ENCODE measurements around the gene SIX3. TPM values are rescaled to one million over a fixed set of nuclear protein-coding genes. Genes with fewer than 3 reads are reported as not detected.
A peak's percentile ranks its signal among the peaks of the same experiment; 100 is the strongest.

Gene SIX3
- not detected for polyA plus RNA-seq

GRCh38 chr2:44941551-44942234, at the start of gene SIX3:
SIX3 (plus strand) TSS chr2:44941702; CDS start chr2:44942105, 403 bp downstream.
- Mint-ChIP-seq H3K27ac (peak within 1 kb of the TSS; percentile 82 to 93 (median 85)), H3K9me3 (peaks cover 0 to 9% (median 0%) of the 10 kb centered on the region in 3 donors), H3K27me3 (peaks cover 70% of the 10 kb centered on the region), H3K4me1 (peaks cover 14 to 29% (median 21%) of the 10 kb centered on the region in 3 donors), H3K36me3 (peaks cover 2% of the 10 kb centered on the region), H3K4me3 (peak within 1 kb of the TSS; percentile 84 to 95 (median 88))

DNA sequence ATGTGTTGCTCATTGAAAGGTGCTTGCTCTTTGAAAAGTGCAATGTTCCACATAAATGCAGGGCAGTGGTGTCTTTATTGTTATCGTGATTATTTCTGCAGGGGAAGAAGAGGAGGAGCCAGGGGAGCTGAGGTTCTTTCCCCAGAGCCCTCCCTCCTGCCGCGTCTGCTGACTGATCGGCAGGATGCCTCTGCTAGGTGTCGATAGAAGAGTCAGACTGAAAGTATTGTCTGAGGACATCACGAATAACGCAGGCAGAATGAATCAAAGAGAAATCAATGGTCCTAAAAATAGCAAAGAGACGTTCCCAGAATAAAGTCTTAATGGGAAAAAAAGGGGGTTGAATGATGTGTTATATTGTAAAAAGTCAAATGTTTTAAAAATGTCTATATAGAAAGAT, 47.4 kb upstream of the SIX3 start:
- Mint-ChIP-seq H3K27me3 (peaks cover 4% of the 10 kb centered on the region), H3K4me3 (peak overlapping the region in 1 of 4 donors; percentile 19), H3K36me3 (no peaks in the 10 kb centered on the region)

DNA sequence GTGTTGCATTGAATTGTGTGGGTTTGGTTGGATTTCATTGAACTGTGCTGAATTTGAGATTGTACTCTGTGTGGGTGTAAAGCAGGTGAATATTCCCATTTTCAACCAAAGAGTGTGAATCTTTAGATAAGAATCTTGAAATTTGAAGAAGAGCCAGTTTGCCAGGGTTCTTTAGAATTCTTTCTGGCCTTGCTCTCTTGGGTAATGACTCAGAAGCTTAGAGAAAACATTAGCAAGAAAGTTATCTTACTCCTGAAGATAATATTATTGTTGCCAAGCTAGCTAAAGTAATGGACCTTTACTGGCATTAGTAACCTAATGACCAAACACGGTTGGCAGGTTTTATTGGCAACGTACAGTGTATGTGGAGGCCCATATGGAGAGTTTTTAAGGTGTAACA, 46.4 kb upstream of the SIX3 start:
- H3K4me3 Mint-ChIP-seq: no peak overlapping the region
- no peak overlapping the region for H3K27ac Mint-ChIP-seq

More for the DNA sequence above, 47.4 kb upstream of the SIX3 start:
- Mint-ChIP-seq H3K4me1 (peaks cover 0 to 3% (median 0%) of the 10 kb centered on the region in 3 donors), H3K9me3 (peaks cover 3 to 20% (median 7%) of the 10 kb centered on the region in 3 donors), H3K27ac (no peak overlapping the region)

DNA sequence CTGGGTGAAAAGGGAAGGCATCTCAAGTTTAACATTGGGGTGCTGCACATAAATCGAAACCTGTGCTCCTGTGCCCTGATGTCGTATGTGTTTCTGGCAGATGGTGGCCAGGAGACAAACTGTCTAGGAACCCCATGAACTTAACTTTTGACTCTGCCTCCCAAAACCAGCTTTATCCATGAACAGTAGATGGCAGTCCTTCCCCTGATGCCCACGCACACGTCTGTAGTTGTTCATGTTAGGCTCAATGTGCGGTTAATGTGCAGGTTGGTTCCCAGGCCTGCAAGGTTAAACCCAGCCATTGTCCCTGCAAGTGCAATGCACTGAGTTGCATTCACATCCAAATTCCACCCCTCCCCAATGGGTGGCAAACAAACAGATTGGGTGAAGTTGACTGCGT, 44.1 kb upstream of the SIX3 start:
- H3K9me3 Mint-ChIP-seq: peaks cover 3 to 11% (median 4%) of the 10 kb centered on the region in 3 donors
- no peak overlapping the region for H3K4me3 Mint-ChIP-seq
- H3K27ac Mint-ChIP-seq: no peak overlapping the region
- peaks cover 6% of the 10 kb centered on the region for H3K27me3 Mint-ChIP-seq
- peaks cover 0 to 3% (median 2%) of the 10 kb centered on the region in 3 donors for H3K4me1 Mint-ChIP-seq
- no peaks in the 10 kb centered on the region for H3K36me3 Mint-ChIP-seq

More for the DNA sequence above, 46.4 kb upstream of the SIX3 start:
- Mint-ChIP-seq H3K36me3 (no peaks in the 10 kb centered on the region), H3K9me3 (peaks cover 3 to 20% (median 7%) of the 10 kb centered on the region in 3 donors), H3K4me1 (peaks cover 0 to 3% (median 0%) of the 10 kb centered on the region in 3 donors), H3K27me3 (peaks cover 4% of the 10 kb centered on the region)

GRCh38 chr2:44902217-44903137, 39.0 kb upstream of the SIX3 start:
- Mint-ChIP-seq H3K4me3 (no peak overlapping the region), H3K27me3 (peaks cover 17% of the 10 kb centered on the region), H3K9me3 (peaks cover 0 to 2% (median 0%) of the 10 kb centered on the region in 3 donors)

GRCh38 chr2:44904578-44904977, 36.9 kb upstream of the SIX3 start:
- Mint-ChIP-seq H3K36me3 (no peaks in the 10 kb centered on the region), H3K4me1 (peaks cover 0 to 2% (median 0%) of the 10 kb centered on the region in 3 donors), H3K9me3 (peaks cover 0 to 2% (median 0%) of the 10 kb centered on the region in 3 donors), H3K4me3 (no peak overlapping the region), H3K27ac (no peak overlapping the region), H3K27me3 (peaks cover 15% of the 10 kb centered on the region)

More at GRCh38 chr2:44902217-44903137, 39.0 kb upstream of the SIX3 start:
- H3K4me1 Mint-ChIP-seq: peaks cover 0 to 2% (median 0%) of the 10 kb centered on the region in 3 donors
- H3K36me3 Mint-ChIP-seq: no peaks in the 10 kb centered on the region
- H3K27ac Mint-ChIP-seq: no peak overlapping the region

GRCh38 chr2:44906972-44907371, 34.5 kb upstream of the SIX3 start:
- Mint-ChIP-seq H3K27me3 (peaks cover 13% of the 10 kb centered on the region), H3K36me3 (peaks cover 3% of the 10 kb centered on the region), H3K4me1 (no peaks in the 10 kb centered on the region), H3K9me3 (peaks cover 0 to 8% (median 4%) of the 10 kb centered on the region in 3 donors), H3K4me3 (no peak overlapping the region), H3K27ac (no peak overlapping the region)

- no peak overlapping the region for H3K27ac Mint-ChIP-seq
- H3K4me1 Mint-ChIP-seq: no peaks in the 10 kb centered on the region
- H3K9me3 Mint-ChIP-seq: peaks cover 0 to 8% (median 4%) of the 10 kb centered on the region in 3 donors
- peaks cover 10% of the 10 kb centered on the region for H3K27me3 Mint-ChIP-seq
- peaks cover 3% of the 10 kb centered on the region for H3K36me3 Mint-ChIP-seq
- no peak overlapping the region for H3K4me3 Mint-ChIP-seq
Observed at GRCh38 chr2:44909831-44910230, 31.7 kb upstream of the SIX3 start.

GRCh38 chr2:44912660-44913059, 28.8 kb upstream of the SIX3 start:
- Mint-ChIP-seq H3K27me3 (peaks cover 2% of the 10 kb centered on the region), H3K4me3 (no peak overlapping the region), H3K9me3 (peaks cover 0 to 8% (median 3%) of the 10 kb centered on the region in 3 donors), H3K36me3 (peaks cover 3% of the 10 kb centered on the region), H3K4me1 (no peaks in the 10 kb centered on the region), H3K27ac (no peak overlapping the region)

GRCh38 chr2:44916291-44916690, 25.2 kb upstream of the SIX3 start:
- no peak overlapping the region for H3K4me3 Mint-ChIP-seq
- peaks cover 11% of the 10 kb centered on the region for H3K27me3 Mint-ChIP-seq

DNA sequence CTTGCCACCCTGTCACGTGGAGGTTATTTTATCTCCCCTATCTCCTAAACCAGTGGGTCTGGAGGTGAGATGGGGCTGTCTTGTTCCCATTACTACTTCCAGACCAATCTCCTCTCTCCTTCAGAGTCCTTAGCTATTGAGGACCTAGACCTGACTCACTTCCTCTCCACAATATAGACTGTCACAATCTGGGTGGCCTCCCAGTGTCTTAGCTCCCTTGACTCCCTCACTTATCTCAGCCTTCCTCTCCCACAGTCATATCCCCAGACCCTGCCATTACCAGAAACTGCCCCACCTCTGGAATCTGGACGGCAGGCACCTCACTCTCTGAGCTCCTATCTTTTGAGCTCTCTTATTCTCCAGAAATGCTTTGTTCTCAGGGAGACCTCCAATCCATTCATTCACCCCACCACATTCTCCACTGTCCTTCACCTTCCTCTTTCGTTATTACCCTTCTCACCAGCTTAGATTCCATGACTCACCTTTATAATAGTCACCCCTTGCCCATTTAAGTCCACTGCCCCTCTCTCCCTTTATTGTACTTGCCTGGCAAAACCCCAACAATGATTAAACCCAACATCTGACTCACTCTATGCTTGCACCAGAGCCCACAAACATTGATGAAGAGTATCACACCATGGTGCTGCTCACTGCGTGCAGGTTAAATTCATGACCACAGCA, 23.3 kb upstream of the SIX3 start:
- H3K27me3 Mint-ChIP-seq: peaks cover 21% of the 10 kb centered on the region
- no peak overlapping the region for H3K27ac Mint-ChIP-seq
- peaks cover 0 to 1% (median 0%) of the 10 kb centered on the region in 3 donors for H3K9me3 Mint-ChIP-seq
- H3K4me3 Mint-ChIP-seq: no peak overlapping the region
- H3K4me1 Mint-ChIP-seq: no peaks in the 10 kb centered on the region
- no peaks in the 10 kb centered on the region for H3K36me3 Mint-ChIP-seq

More at GRCh38 chr2:44916291-44916690, 25.2 kb upstream of the SIX3 start:
- no peaks in the 10 kb centered on the region for H3K4me1 Mint-ChIP-seq
- no peak overlapping the region for H3K27ac Mint-ChIP-seq
- no peaks in the 10 kb centered on the region for H3K9me3 Mint-ChIP-seq
- peaks cover 2% of the 10 kb centered on the region for H3K36me3 Mint-ChIP-seq

DNA sequence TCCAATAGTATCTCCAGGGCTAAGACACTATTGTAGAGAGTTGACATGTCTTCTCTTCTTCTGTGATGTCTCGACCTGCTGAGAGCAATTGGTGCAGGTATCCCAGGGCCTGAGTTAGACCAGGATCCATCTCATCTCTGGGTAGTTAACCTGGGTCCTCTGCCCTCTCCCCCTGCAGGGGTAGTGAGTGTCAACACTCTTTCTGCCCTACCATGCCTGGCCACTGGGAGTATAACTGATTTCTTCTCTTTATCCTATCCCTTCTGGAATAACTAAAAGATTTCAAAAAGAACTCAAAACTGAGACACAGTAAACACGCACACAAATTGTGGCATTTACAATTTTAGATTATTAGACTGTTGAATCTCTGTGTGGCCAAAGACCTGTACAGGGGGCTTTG, 20.8 kb upstream of the SIX3 start:
- H3K27me3 Mint-ChIP-seq: peaks cover 44% of the 10 kb centered on the region
- no peaks in the 10 kb centered on the region for H3K36me3 Mint-ChIP-seq
- H3K27ac Mint-ChIP-seq: peak overlapping the region in 1 of 3 donors; percentile 8
- H3K9me3 Mint-ChIP-seq: peaks cover 0 to 1% (median 0%) of the 10 kb centered on the region in 3 donors
- H3K4me3 Mint-ChIP-seq: no peak overlapping the region
- H3K4me1 Mint-ChIP-seq: no peaks in the 10 kb centered on the region

- Mint-ChIP-seq H3K4me1 (no peaks in the 10 kb centered on the region), H3K27ac (no peak overlapping the region), H3K4me3 (no peak overlapping the region), H3K27me3 (peaks cover 53% of the 10 kb centered on the region), H3K9me3 (peaks cover 0 to 1% (median 0%) of the 10 kb centered on the region in 3 donors), H3K36me3 (no peaks in the 10 kb centered on the region)
Observed at GRCh38 chr2:44922776-44923175, 18.7 kb upstream of the SIX3 start.

DNA sequence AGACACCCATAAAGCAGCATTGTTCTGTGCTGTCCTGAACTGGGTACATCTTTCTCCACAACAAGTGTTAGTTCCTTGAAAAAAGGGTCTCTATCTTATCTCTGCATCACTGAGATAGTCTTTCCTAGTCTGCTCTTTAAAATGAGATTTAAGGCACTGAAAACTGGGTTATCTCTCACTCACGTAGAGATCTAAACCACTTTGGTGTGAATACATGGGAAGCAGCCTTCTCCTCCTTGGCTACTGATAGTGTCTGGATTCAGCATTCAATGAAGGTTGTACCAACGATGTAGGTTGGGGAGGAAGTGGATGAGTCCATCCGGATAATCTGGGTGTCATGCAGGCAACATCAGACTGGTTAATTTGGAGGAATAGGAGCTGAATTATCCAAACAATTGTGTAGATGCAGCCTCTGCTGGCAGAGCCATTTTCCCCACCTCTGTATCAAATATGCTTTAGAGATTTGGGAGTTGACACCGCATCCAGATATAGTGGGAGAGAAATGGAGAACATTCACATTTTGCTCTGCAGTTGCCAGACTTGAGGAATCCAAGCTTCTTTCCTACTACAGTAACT, 15.9 kb upstream of the SIX3 start:
- Mint-ChIP-seq H3K4me1 (peaks cover under 1 to 11% (median 9%) of the 10 kb centered on the region in 3 donors), H3K4me3 (no peak overlapping the region), H3K9me3 (peaks cover 0 to 1% (median 0%) of the 10 kb centered on the region in 3 donors), H3K27ac (no peak overlapping the region), H3K27me3 (peaks cover 64% of the 10 kb centered on the region), H3K36me3 (peaks cover 2% of the 10 kb centered on the region)
